ENCODE data around the gene LRP1-AS.

DNA sequence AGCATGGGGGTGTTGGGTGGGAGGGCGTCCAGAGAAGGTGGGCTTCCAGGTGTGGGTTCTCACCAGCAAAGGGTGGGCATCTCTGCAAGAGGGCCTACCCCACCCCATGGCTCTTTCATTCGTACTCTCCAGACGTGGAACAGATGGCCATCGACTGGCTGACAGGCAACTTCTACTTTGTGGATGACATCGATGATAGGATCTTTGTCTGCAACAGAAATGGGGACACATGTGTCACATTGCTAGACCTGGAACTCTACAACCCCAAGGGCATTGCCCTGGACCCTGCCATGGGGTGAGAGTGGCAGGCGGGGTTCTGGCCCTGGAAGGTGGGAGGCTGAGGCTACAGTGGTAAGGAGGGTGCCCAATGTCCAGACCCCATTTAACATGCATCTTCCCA is 6.7 kb upstream of the LRP1-AS start:
- TF ChIP-seq, protein P1, sequence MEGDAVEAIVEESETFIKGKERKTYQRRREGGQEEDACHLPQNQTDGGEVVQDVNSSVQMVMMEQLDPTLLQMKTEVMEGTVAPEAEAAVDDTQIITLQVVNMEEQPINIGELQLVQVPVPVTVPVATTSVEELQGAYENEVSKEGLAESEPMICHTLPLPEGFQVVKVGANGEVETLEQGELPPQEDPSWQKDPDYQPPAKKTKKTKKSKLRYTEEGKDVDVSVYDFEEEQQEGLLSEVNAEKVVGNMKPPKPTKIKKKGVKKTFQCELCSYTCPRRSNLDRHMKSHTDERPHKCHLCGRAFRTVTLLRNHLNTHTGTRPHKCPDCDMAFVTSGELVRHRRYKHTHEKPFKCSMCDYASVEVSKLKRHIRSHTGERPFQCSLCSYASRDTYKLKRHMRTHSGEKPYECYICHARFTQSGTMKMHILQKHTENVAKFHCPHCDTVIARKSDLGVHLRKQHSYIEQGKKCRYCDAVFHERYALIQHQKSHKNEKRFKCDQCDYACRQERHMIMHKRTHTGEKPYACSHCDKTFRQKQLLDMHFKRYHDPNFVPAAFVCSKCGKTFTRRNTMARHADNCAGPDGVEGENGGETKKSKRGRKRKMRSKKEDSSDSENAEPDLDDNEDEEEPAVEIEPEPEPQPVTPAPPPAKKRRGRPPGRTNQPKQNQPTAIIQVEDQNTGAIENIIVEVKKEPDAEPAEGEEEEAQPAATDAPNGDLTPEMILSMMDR (IDR thresholded peaks at IDR 0.05): no peak
- TF ChIP-seq POLR2AphosphoS5 (IDR thresholded peaks at IDR 0.05) (no peak), POLR2A (IDR thresholded peaks at IDR 0.05; ENCODE audit: low read depth) (no peak), EP300 (IDR thresholded peaks at IDR 0.05) (no peak)
